ENCODE measurements around the gene TAS2R10. TPM values are rescaled to one million over a fixed set of nuclear protein-coding genes. Genes with fewer than 3 reads are reported as not detected.

Gene TAS2R10
- polyA plus RNA-seq, 1 donor from 2014 or later = 8.3 TPM

DNA sequence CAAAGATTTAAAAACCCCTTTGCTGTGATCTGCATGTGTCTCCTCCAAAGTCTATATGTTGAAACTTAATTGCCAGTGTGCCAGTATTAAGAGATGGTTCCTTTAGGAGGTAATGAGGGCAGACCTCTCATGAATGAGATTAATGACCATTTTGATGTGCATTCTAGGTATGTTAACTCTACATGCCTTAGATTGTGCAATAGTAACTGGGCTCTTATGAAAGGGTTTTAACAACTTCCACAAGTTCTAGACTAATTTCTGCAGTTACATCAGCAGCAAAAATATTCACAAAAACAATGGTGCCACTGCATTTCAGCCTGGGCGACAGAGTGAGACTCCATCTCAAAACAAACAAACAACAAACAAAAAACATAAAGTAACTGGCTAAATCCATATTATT lies 3.8 kb upstream of the TAS2R10 start:
- Histone ChIP-seq H3K79me2 (replicated peaks; ENCODE audit: insufficient read depth, low read length) (no peaks in the 10 kb centered on the region), H3F3A (ENCODE audit: insufficient read depth, low read length, poor library complexity, severe bottlenecking) (no peaks in the 10 kb centered on the region), H3K9ac (ENCODE audit: low read length) (no peak overlapping the region), H2AFZ (ENCODE audit: low read depth, low read length) (no peak overlapping the region), H3K27ac (ENCODE audit: low read length) (no peak overlapping the region), H3K36me3 (ENCODE audit: insufficient read depth, low read length) (no peaks in the 10 kb centered on the region), H3K9me3 (ENCODE audit: low read length) (no peaks in the 10 kb centered on the region), H3K4me2 (ENCODE audit: low read length) (no peak overlapping the region), H3K27me3 (ENCODE audit: insufficient read depth, low read depth, low read length) (no peaks in the 10 kb centered on the region), H4K20me1 (ENCODE audit: insufficient read depth) (no peaks in the 10 kb centered on the region), H3K4me3 (ENCODE audit: low read length) (no peak overlapping the region), H3K9me2 (ENCODE audit: insufficient read depth, low read length) (no peaks in the 10 kb centered on the region)
- TF ChIP-seq, protein P1, sequence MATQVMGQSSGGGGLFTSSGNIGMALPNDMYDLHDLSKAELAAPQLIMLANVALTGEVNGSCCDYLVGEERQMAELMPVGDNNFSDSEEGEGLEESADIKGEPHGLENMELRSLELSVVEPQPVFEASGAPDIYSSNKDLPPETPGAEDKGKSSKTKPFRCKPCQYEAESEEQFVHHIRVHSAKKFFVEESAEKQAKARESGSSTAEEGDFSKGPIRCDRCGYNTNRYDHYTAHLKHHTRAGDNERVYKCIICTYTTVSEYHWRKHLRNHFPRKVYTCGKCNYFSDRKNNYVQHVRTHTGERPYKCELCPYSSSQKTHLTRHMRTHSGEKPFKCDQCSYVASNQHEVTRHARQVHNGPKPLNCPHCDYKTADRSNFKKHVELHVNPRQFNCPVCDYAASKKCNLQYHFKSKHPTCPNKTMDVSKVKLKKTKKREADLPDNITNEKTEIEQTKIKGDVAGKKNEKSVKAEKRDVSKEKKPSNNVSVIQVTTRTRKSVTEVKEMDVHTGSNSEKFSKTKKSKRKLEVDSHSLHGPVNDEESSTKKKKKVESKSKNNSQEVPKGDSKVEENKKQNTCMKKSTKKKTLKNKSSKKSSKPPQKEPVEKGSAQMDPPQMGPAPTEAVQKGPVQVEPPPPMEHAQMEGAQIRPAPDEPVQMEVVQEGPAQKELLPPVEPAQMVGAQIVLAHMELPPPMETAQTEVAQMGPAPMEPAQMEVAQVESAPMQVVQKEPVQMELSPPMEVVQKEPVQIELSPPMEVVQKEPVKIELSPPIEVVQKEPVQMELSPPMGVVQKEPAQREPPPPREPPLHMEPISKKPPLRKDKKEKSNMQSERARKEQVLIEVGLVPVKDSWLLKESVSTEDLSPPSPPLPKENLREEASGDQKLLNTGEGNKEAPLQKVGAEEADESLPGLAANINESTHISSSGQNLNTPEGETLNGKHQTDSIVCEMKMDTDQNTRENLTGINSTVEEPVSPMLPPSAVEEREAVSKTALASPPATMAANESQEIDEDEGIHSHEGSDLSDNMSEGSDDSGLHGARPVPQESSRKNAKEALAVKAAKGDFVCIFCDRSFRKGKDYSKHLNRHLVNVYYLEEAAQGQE (IDR thresholded peaks at IDR 0.05; ENCODE audit: borderline replicate concordance) = no peak
- TF ChIP-seq POLR2AphosphoS5 (IDR thresholded peaks at IDR 0.05) = no peak
- no peak for TF ChIP-seq EZH2 (IDR thresholded peaks at IDR 0.05; ENCODE audit: borderline replicate concordance, insufficient read depth, low read length, poor library complexity, severe bottlenecking)
- no peak for TF ChIP-seq TAF1 (IDR thresholded peaks at IDR 0.05; ENCODE audit: low read depth)
- TF ChIP-seq RAD21 (conservative IDR thresholded peaks at IDR 0.05) = no peak
- no peak for TF ChIP-seq EP300 (conservative IDR thresholded peaks at IDR 0.05; ENCODE audit: poor library complexity, severe bottlenecking)
- no peak for TF ChIP-seq MXI1 (conservative IDR thresholded peaks at IDR 0.05; ENCODE audit: poor library complexity, severe bottlenecking)
- no peak for TF ChIP-seq CTCF (IDR thresholded peaks at IDR 0.05; ENCODE audit: poor library complexity, severe bottlenecking)
- no peak for TF ChIP-seq SMC3 (conservative IDR thresholded peaks at IDR 0.05; ENCODE audit: poor library complexity)

- Histone ChIP-seq H3K9me3 (ENCODE audit: low read length) (no peaks in the 10 kb centered on the region), H3K27ac (ENCODE audit: low read length) (no peak overlapping the region), H3K79me2 (replicated peaks; ENCODE audit: insufficient read depth, low read length) (no peaks in the 10 kb centered on the region), H4K20me1 (ENCODE audit: insufficient read depth) (no peaks in the 10 kb centered on the region), H3K36me3 (ENCODE audit: insufficient read depth, low read length) (no peaks in the 10 kb centered on the region), H3K9me2 (ENCODE audit: insufficient read depth, low read length) (no peaks in the 10 kb centered on the region), H3F3A (ENCODE audit: insufficient read depth, low read length, poor library complexity, severe bottlenecking) (no peaks in the 10 kb centered on the region), H3K27me3 (ENCODE audit: insufficient read depth, low read depth, low read length) (no peaks in the 10 kb centered on the region), H3K9ac (ENCODE audit: low read length) (no peak overlapping the region), H3K4me3 (ENCODE audit: low read length) (no peak overlapping the region), H3K4me2 (ENCODE audit: low read length) (no peak overlapping the region), H2AFZ (ENCODE audit: low read depth, low read length) (no peak overlapping the region)
- no peak for TF ChIP-seq EP300 (conservative IDR thresholded peaks at IDR 0.05; ENCODE audit: poor library complexity, severe bottlenecking)
- no peak for TF ChIP-seq SMC3 (conservative IDR thresholded peaks at IDR 0.05; ENCODE audit: poor library complexity)
- TF ChIP-seq, protein P1 (IDR thresholded peaks at IDR 0.05; ENCODE audit: borderline replicate concordance) = no peak
- TF ChIP-seq RAD21 (conservative IDR thresholded peaks at IDR 0.05) = no peak
- no peak for TF ChIP-seq EZH2 (IDR thresholded peaks at IDR 0.05; ENCODE audit: borderline replicate concordance, insufficient read depth, low read length, poor library complexity, severe bottlenecking)
- no peak for TF ChIP-seq CTCF (IDR thresholded peaks at IDR 0.05; ENCODE audit: poor library complexity, severe bottlenecking)
- no peak for TF ChIP-seq TAF1 (IDR thresholded peaks at IDR 0.05; ENCODE audit: low read depth)
- no peak for TF ChIP-seq POLR2AphosphoS5 (IDR thresholded peaks at IDR 0.05)
- TF ChIP-seq MXI1 (conservative IDR thresholded peaks at IDR 0.05; ENCODE audit: poor library complexity, severe bottlenecking) = no peak
These were observed 1.2 kb downstream of the TAS2R10 start for GRCh38 chr12:10824957-10825356.

Data from neural cell (in vitro differentiated cells).